MCF 10A (cell line): ENCODE measurements around the gene LGALS3BP. TPM values are rescaled to one million over a fixed set of nuclear protein-coding genes. Genes with fewer than 3 reads are reported as not detected.

Experiments used
- BruUV-seq: library from RNA; stranded (reverse); fragments of 400-500 nt; replicated peaks from 2 replicates; lab custom pipeline; 2021; lab: Mats Ljungman, UMichigan
- CTCF ChIA-PET: fragments of 300-600 bp; sonication (Branson Sonifier 250); formaldehyde crosslinking; extraction: SDS; loops from one replicate; lab custom pipeline; 2021; ENCODE audit warnings: antibody characterized with exemption, inconsistent platforms; lab: Yijun Ruan, JAX
- POLR2A ChIA-PET: fragments of 300-600, 350-650 bp; sonication (Branson Sonifier 250); formaldehyde crosslinking; extraction: SDS; loops from one replicate; lab custom pipeline; 2020; ENCODE audit warnings: antibody characterized with exemption, inconsistent platforms; lab: Yijun Ruan, JAX
- DNase-seq: peaks from one replicate; pipeline ENCODE4 v3.0.0-alpha.2; 2018; ENCODE audit not compliant: unreplicated experiment
- H3K27ac Mint-ChIP-seq: one replicate; pipeline ENCODE4 v1.8.0; 2022; ENCODE audit warnings: mild to moderate bottlenecking, low read depth, mixed read lengths; ENCODE audit not compliant: unreplicated experiment
- H3K27me3 Mint-ChIP-seq: one replicate; pipeline ENCODE4 v1.8.0; 2022; ENCODE audit warnings: mixed read lengths; ENCODE audit not compliant: insufficient read depth, unreplicated experiment
- H3K36me3 Mint-ChIP-seq: one replicate; pipeline ENCODE4 v1.8.0; 2022; ENCODE audit warnings: mild to moderate bottlenecking, moderate library complexity, mixed read lengths; ENCODE audit not compliant: insufficient read depth, unreplicated experiment
- H3K4me1 Mint-ChIP-seq: one replicate; pipeline ENCODE4 v1.8.0; 2022; ENCODE audit warnings: mixed read lengths; ENCODE audit not compliant: insufficient read depth, unreplicated experiment
- H3K4me3 Mint-ChIP-seq: one replicate; pipeline ENCODE4 v1.8.0; 2022; ENCODE audit warnings: mild to moderate bottlenecking, moderate library complexity, mixed read lengths; ENCODE audit not compliant: unreplicated experiment
- H3K9me3 Mint-ChIP-seq: one replicate; pipeline ENCODE4 v1.8.0; 2022; ENCODE audit warnings: mixed read lengths; ENCODE audit not compliant: unreplicated experiment
- CTCF ChIP-seq: fragments of 200-600 bp; IDR thresholded peaks from one replicate; pipeline ENCODE4 v1.8.0; 2022; ENCODE audit warnings: antibody characterized with exemption, mild to moderate bottlenecking; ENCODE audit not compliant: unreplicated experiment
- intact Hi-C: fragments of 100-400 bp; cut with micrococcal nuclease; formaldehyde crosslinking; loops from 2 replicates; pipeline ENCODE4 v1.14.1; 2022
- total RNA-seq: library from RNA; stranded (reverse); gene quantifications from 2 replicates; pipeline ENCODE4 v1.2.3, GENCODE V29; 2022

LGALS3BP gene
- total RNA-seq, 1 experiment from 2014 or later, result 58.0 TPM

DNA sequence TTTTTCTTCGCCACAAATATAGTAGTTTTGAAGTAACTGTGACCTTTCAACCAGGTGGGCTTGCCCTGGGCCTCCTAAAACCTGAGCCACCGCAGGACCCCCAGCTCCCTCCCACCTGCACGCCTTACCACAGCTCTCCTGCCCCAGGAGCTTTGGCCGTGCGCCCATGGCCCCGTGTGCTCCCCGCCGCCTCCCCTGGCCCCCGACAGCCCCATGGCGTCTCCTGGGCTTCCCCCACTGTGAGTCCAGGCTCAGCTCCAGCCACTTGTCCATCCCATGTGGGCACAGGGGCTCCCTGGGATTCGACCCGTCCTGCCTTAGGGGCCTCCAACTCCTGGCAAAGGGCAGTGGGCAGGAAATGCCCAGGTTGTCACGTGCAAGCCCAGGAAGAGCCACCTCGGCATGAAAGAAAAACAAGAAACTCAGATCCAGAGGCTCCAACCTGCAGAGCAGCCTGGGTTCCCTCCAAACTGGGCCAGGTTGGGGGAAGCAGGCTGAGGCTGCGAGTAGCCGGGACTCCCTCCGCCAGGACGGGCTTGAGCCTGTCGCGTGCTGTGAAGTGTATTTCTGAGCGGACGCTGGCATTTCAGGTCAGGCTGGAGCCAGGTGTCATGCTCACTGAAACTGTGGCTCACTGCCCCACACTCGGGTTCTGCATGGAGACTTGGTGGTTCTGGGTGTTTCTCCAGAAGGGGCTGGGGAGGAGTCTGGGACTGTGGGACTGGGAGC lies 5.8 kb downstream of the LGALS3BP start:
- CTCF ChIA-PET, result interaction anchor here (1.1 to 6.6 kb wide), 2 partner anchors 9 to 110 kb away, joined by 3 to 126 read pairs; no protein-coding TSS in a partner anchor
- Mint-ChIP-seq H3K4me3 (no peak overlapping the region), H3K27ac (no peak overlapping the region), H3K36me3 (peaks cover 26% of the 10 kb centered on the region), H3K27me3 (no peaks in the 10 kb centered on the region), H3K9me3 (no peaks in the 10 kb centered on the region), H3K4me1 (peaks cover 14% of the 10 kb centered on the region)
- intact Hi-C loops, result no loop called here
- TF ChIP-seq CTCF, result no peak
- no peak for DNase-seq
- no TSS peak for BruUV-seq
- POLR2A ChIA-PET, result interaction anchor here (0.6 to 1.9 kb wide), 4 partner anchors 40 to 270 kb away, joined by 3 to 7 read pairs (median 4); no protein-coding TSS in a partner anchor

GRCh38 chr17:78973196-78973595 lies 6.5 kb downstream of the LGALS3BP start:
- Mint-ChIP-seq H3K4me1 (peaks cover 14% of the 10 kb centered on the region), H3K9me3 (no peaks in the 10 kb centered on the region), H3K4me3 (no peak overlapping the region), H3K27me3 (no peaks in the 10 kb centered on the region), H3K36me3 (peaks cover 30% of the 10 kb centered on the region), H3K27ac (no peak overlapping the region)
- POLR2A ChIA-PET, result interaction anchor here (0.6 to 1.2 kb wide), 3 partner anchors 132 to 269 kb away, joined by 3 to 4 read pairs (median 3); no protein-coding TSS in a partner anchor
- no TSS peak for BruUV-seq
- no peak for DNase-seq
- no peak for TF ChIP-seq CTCF
- CTCF ChIA-PET, result interaction anchor here (1.1 to 6.6 kb wide), 2 partner anchors 8 to 109 kb away, joined by 3 to 126 read pairs; no protein-coding TSS in a partner anchor
- intact Hi-C loops, result no loop called here

DNA sequence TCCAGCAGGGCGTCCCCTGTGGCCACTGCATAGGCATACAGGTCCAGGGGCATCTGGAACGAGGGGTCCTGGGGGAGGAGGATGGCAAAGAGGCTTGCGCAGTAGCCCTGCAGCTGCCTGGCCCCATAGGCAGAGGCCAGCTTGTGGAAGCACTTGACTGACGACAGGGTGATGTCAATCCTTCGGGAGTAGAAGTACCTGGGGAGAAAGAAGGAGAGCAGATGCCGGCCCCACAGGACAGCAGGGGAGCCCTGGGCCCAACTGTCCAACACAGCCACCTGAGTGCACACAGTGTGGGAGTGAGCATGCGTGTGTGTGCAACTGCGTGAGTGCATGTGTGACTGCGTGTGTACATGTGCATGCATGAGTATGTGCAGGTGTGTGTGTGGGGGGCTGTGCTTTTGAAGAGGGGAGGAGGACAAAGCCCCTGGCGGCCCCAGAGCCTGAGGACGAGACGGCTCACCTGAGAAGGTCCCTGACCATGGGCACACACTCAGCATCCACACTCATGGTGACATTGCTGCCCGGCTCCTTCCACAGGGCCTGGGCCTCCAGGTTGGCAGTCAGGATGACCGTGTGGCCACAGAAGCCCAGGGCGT lies 7.1 kb downstream of the LGALS3BP start:
- Mint-ChIP-seq H3K27ac (no peak overlapping the region), H3K4me1 (peaks cover 11% of the 10 kb centered on the region), H3K27me3 (no peaks in the 10 kb centered on the region), H3K36me3 (peaks cover 31% of the 10 kb centered on the region), H3K4me3 (no peak overlapping the region), H3K9me3 (no peaks in the 10 kb centered on the region)
- DNase-seq, result no peak
- POLR2A ChIA-PET, result interaction anchor here (0.7 to 2.5 kb wide), 4 partner anchors 107 to 134 kb away, joined by 3 to 11 read pairs (median 6); no protein-coding TSS in a partner anchor
- no TSS peak for BruUV-seq
- CTCF ChIA-PET, result interaction anchor here (1.0 to 6.6 kb wide), 11 partner anchors 8 to 131 kb away, joined by 3 to 126 read pairs (median 5); no protein-coding TSS in a partner anchor
- intact Hi-C loops, result no loop called here
- no peak for TF ChIP-seq CTCF
